HCT116 (cell line): ENCODE results near the gene PGRMC2. TPM values are rescaled to one million over a fixed set of nuclear protein-coding genes. Genes with fewer than 3 reads are reported as not detected.

Experiments
- ATAC-seq: fragments of 200-7000 bp; cut with Tn5 transposase; 2 replicates; pipeline ENCODE4 v1.9.1; 2020; ENCODE audit warnings: mild to moderate bottlenecking, moderate library complexity
- BruUV-seq: library from RNA; stranded (reverse); fragments of 400-500 nt; replicated peaks from 2 replicates; lab custom pipeline; 2021; lab: Mats Ljungman, UMichigan
- CTCF ChIA-PET: fragments of 300-600 bp; sonication (Branson Sonifier 250); formaldehyde crosslinking; loops from one replicate; lab custom pipeline; 2021; ENCODE audit warnings: antibody characterized with exemption; lab: Charles Lee
- POLR2A ChIA-PET: fragments of 300-600, 350-600 bp; sonication (Branson Sonifier 250); formaldehyde crosslinking; loops from one replicate; lab custom pipeline; 2021; ENCODE audit warnings: antibody characterized with exemption; lab: Charles Lee
- RAD21 ChIA-PET, 2 experiments: fragments of 300-600 bp; sonication (Branson Sonifier 250); formaldehyde crosslinking; loops; one replicate each; lab custom pipeline; 2023; ENCODE audit warnings: low total read pairs in 2 of 2; ENCODE audit not compliant: uncharacterized antibody in 2 of 2, unreplicated experiment in 2 of 2, low non-redundant PET in 1 of 2; lab: Charles Lee
- DNase-seq: peaks from one replicate; pipeline ENCODE4 v3.0.0-alpha.2; 2010; ENCODE audit warnings: low read depth, low spot score
- H2AFZ ChIP-seq: fragments of 200-600 bp; shearing (Covaris generic), sonication (generic); 2 replicates; pipeline ENCODE4 v1.6.1; 2017; ENCODE audit warnings: low read depth, mixed run types, mixed read lengths, antibody characterized with exemption, low read length; ENCODE audit not compliant: poor library complexity, severe bottlenecking
- H3K27ac ChIP-seq: 2 replicates; pipeline ENCODE4 v1.5.1; 2012; ENCODE audit warnings: low read depth, low read length
- H3K27me3 ChIP-seq: fragments of 200-600 bp; sonication (generic); 2 replicates; pipeline ENCODE4 v1.6.1; 2016; ENCODE audit warnings: mixed run types, low read length, mixed read lengths; ENCODE audit not compliant: insufficient read depth
- H3K36me3 ChIP-seq, 2 experiments: fragments of 200-500 bp in 1 of 2; fragments of 200-600 bp in 1 of 2; sonication (Bioruptor generic) in 1 of 2; sonication (generic) in 1 of 2; 2 replicates each; pipeline versions ENCODE4 v1.5.1 to v1.6.1; 2014 to 2016; ENCODE audit warnings: low read length in 2 of 2, inconsistent platforms in 1 of 2, mixed read lengths in 1 of 2, mixed run types in 1 of 2; ENCODE audit not compliant: insufficient read depth in 2 of 2, control insufficient read depth in 1 of 2
- H3K4me1 ChIP-seq, 2 experiments: fragments of 200-600 bp in 1 of 2; sonication (generic) in 1 of 2; 2 replicates each; pipeline versions ENCODE4 v1.5.1 to v1.6.1; 2012 to 2017; ENCODE audit warnings: low read length in 2 of 2, inconsistent platforms in 1 of 2, mild to moderate bottlenecking in 1 of 2, mixed read lengths in 1 of 2, mixed run types in 1 of 2, moderate library complexity in 1 of 2; ENCODE audit not compliant: insufficient read depth in 2 of 2, control insufficient read depth in 1 of 2
- H3K4me2 ChIP-seq: fragments of 200-600 bp; sonication (generic); 2 replicates; pipeline ENCODE4 v1.6.1; 2017; ENCODE audit warnings: mixed run types, low read length, mixed read lengths
- H3K4me3 ChIP-seq, 2 experiments: fragments of 200-600 bp in 1 of 2; sonication (generic) in 1 of 2; replicated peaks in 1 of 2; 2 replicates each; pipeline ENCODE4 v1.5.1; 2011 to 2016; ENCODE audit warnings: low read length in 2 of 2, control low read depth in 1 of 2, low read depth in 1 of 2, mild to moderate bottlenecking in 1 of 2, mixed read lengths in 1 of 2, mixed run types in 1 of 2
- H3K79me2 ChIP-seq: fragments of 200-600 bp; sonication (generic); 2 replicates; pipeline ENCODE4 v1.6.1; 2017; ENCODE audit warnings: mild to moderate bottlenecking, mixed run types, low read length, moderate library complexity, mixed read lengths; ENCODE audit not compliant: insufficient read depth
- H3K9ac ChIP-seq: fragments of 200-600 bp; sonication (generic); 2 replicates; pipeline ENCODE4 v1.6.1; 2016; ENCODE audit warnings: low read length, mixed read lengths
- H3K9me2 ChIP-seq: fragments of 200-600 bp; sonication (generic), shearing (Covaris generic); 2 replicates; pipeline ENCODE4 v1.6.1; 2017; ENCODE audit warnings: mixed run types, mild to moderate bottlenecking, moderate library complexity; ENCODE audit not compliant: insufficient read depth
- H3K9me3 ChIP-seq, 2 experiments: fragments of 200-500 bp in 1 of 2; fragments of 200-600 bp in 1 of 2; sonication (Bioruptor generic) in 1 of 2; sonication (generic) in 1 of 2; 2 replicates each; pipeline ENCODE4 v1.6.1; 2014 to 2017; ENCODE audit warnings: low read length in 2 of 2, mixed read lengths in 2 of 2, inconsistent platforms in 1 of 2, low read depth in 1 of 2, mild to moderate bottlenecking in 1 of 2, mixed run types in 1 of 2, moderate library complexity in 1 of 2; ENCODE audit not compliant: control insufficient read depth in 1 of 2, insufficient read depth in 1 of 2
- H4K20me1 ChIP-seq: fragments of 200-600 bp; sonication (generic), shearing (Covaris generic); 2 replicates; pipeline ENCODE4 v1.6.1; 2017; ENCODE audit warnings: mixed run types, mild to moderate bottlenecking, moderate library complexity; ENCODE audit not compliant: insufficient read depth
- ATF3 ChIP-seq: IDR thresholded peaks from 2 replicates; pipeline ENCODE4 v1.6.1; 2012
- CBX3 ChIP-seq: IDR thresholded peaks from 2 replicates; pipeline ENCODE4 v1.6.1; 2012; ENCODE audit warnings: low read depth
- CEBPB ChIP-seq: IDR thresholded peaks from 2 replicates; pipeline ENCODE4 v1.6.1; 2012; ENCODE audit warnings: low read depth
- CTCF ChIP-seq, 3 experiments: fragments of 200-600 bp in 1 of 3; sonication (generic) in 1 of 3; IDR thresholded peaks in 2 of 3; conservative IDR thresholded peaks in 1 of 3; 2 replicates each; pipeline ENCODE4 v1.5.1; 2012 to 2017; ENCODE audit warnings: low read depth in 2 of 3, low read length in 2 of 3, antibody characterized with exemption in 1 of 3, borderline replicate concordance in 1 of 3, control low read depth in 1 of 3, mild to moderate bottlenecking in 1 of 3, mixed read lengths in 1 of 3, mixed run types in 1 of 3, moderate library complexity in 1 of 3; ENCODE audit not compliant: insufficient read depth in 1 of 3
- EGR1 ChIP-seq: IDR thresholded peaks from 2 replicates; pipeline ENCODE4 v1.6.1; 2012; ENCODE audit warnings: low read depth
- FOSL1 ChIP-seq: IDR thresholded peaks from 2 replicates; pipeline ENCODE4 v1.6.1; 2012; ENCODE audit warnings: low read depth
- JUND ChIP-seq: IDR thresholded peaks from 2 replicates; pipeline ENCODE4 v1.6.1; 2012
- SIN3A ChIP-seq: IDR thresholded peaks from 2 replicates; pipeline ENCODE4 v1.6.1; 2012; ENCODE audit warnings: low read depth
- SP1 ChIP-seq: IDR thresholded peaks from 2 replicates; pipeline ENCODE4 v1.6.1; 2012; ENCODE audit warnings: low read depth
- ZBTB33 ChIP-seq: IDR thresholded peaks from 2 replicates; pipeline ENCODE4 v1.6.1; 2011; ENCODE audit warnings: mild to moderate bottlenecking, low read length, moderate library complexity; ENCODE audit not compliant: insufficient replicate concordance; ENCODE audit errors: extremely low read depth
- intact Hi-C: fragments of 100-400 bp; cut with micrococcal nuclease; formaldehyde crosslinking; loops from 2 replicates; pipeline ENCODE4 v1.10.0; 2022
- total RNA-seq: library from RNA; stranded (reverse); gene quantifications from one replicate; pipeline ENCODE4 v1.2.1, GENCODE V29; 2021; ENCODE audit not compliant: unreplicated experiment

The PGRMC2 gene
- total RNA-seq, 1 experiment from 2014 or later, result 52.3 TPM

GRCh38 chr4:128322311-128322710, 34.7 kb upstream of the PGRMC2 start:
- Histone ChIP-seq H2AFZ (no peak overlapping the region), H3K4me3 (no peak overlapping the region), H3K4me1 (peaks cover 14 to 26% of the 10 kb centered on the region in 2 experiments), H3K4me2 (peak overlapping the region; percentile 36), H4K20me1 (no peaks in the 10 kb centered on the region), H3K9me2 (no peaks in the 10 kb centered on the region), H3K27me3 (no peaks in the 10 kb centered on the region), H3K36me3 (no peaks in the 10 kb centered on the region), H3K9ac (no peak overlapping the region), H3K9me3 (no peaks in the 10 kb centered on the region), H3K79me2 (no peaks in the 10 kb centered on the region), H3K27ac (no peak overlapping the region)
- DNase-seq, result no peak
- ChIA-PET CTCF (no interaction called here), POLR2A (no interaction called here), RAD21 (no interaction called here)
- peak; percentile 76 for ATAC-seq
- TF ChIP-seq FOSL1 (peak; percentile 58), JUND (peak; percentile 56; the same call in 1 of the 2 replicates), SIN3A (no peak), CBX3 (peak; percentile 50; the same call in 1 of the 2 replicates), SP1 (peak; percentile 46), ATF3 (no peak), CTCF (IDR thresholded peaks at IDR 0.05 in 2 of 3, conservative IDR thresholded peaks at IDR 0.05 in 1 of 3; ENCODE audit: borderline replicate concordance in 1 of 3, insufficient read depth in 1 of 3, low read depth in 2 of 3, low read length in 2 of 3) (no peak), CEBPB (0 out of 2 replicates have a peak, but pooled peaks have one; percentile 13), EGR1 (no peak), ZBTB33 (no peak)
- BruUV-seq, result no TSS peak
- intact Hi-C loops, result no loop called here
